HepG2 (cell line): ENCODE data around the gene MMS19. TPM values are rescaled to one million over a fixed set of nuclear protein-coding genes. Genes with fewer than 3 reads are reported as not detected.

Experiments
- ARNT ChIP-seq: fragments of 450-650 bp; IDR thresholded peaks from 2 replicates; pipeline ENCODE4 v1.6.1; 2017
- CEBPB ChIP-seq: IDR thresholded peaks from 2 replicates; pipeline ENCODE4 v1.6.1; 2011; ENCODE audit warnings: low read depth, low read length, improper control_type of control experiment, borderline replicate concordance
- CHD4 ChIP-seq: fragments of 200-600 bp; sonication (generic); IDR thresholded peaks from 2 replicates; pipeline ENCODE4 v1.7.0; 2017; ENCODE audit warnings: mild to moderate bottlenecking, low read length, borderline replicate concordance
- CREM ChIP-seq, 2 experiments: sonication (generic) in 1 of 2; formaldehyde crosslinking in 1 of 2; IDR thresholded peaks; 2 replicates each; pipeline versions ENCODE4 v1.4.0 to v1.6.1; 2016 to 2020; ENCODE audit warnings: antibody characterized with exemption in 1 of 2, mild to moderate bottlenecking in 1 of 2, missing genetic modification reagents in 1 of 2
- ETV6 ChIP-seq: sonication (generic); formaldehyde crosslinking; conservative IDR thresholded peaks from 2 replicates; pipeline ENCODE4 v1.4.0; 2020; ENCODE audit warnings: missing genetic modification reagents
- FOXJ3 ChIP-seq: sonication (generic); formaldehyde crosslinking; IDR thresholded peaks from 2 replicates; pipeline ENCODE4 v1.4.0; 2020; ENCODE audit warnings: missing genetic modification reagents, mild to moderate bottlenecking, borderline replicate concordance
- GATAD1 ChIP-seq: IDR thresholded peaks from 2 replicates; pipeline ENCODE4 v1.6.1; 2016; ENCODE audit warnings: missing genetic modification reagents, missing compliant biosample characterization
- MATR3 ChIP-seq: sonication (generic); formaldehyde crosslinking; IDR thresholded peaks from 2 replicates; pipeline ENCODE4 v1.4.0; 2020; ENCODE audit warnings: missing genetic modification reagents
- MLLT10 ChIP-seq: sonication (generic); formaldehyde crosslinking; IDR thresholded peaks from 2 replicates; pipeline ENCODE4 v1.4.0; 2020; ENCODE audit warnings: missing genetic modification reagents
- MTA1 ChIP-seq: sonication (generic); formaldehyde crosslinking; IDR thresholded peaks from 2 replicates; pipeline ENCODE4 v1.4.0; 2020; ENCODE audit warnings: missing genetic modification reagents, mild to moderate bottlenecking, borderline replicate concordance
- MXD4 ChIP-seq: IDR thresholded peaks from 2 replicates; pipeline ENCODE4 v1.6.1; 2016; ENCODE audit warnings: mild to moderate bottlenecking, missing biosample characterization, missing genetic modification reagents
- RNF2 ChIP-seq: fragments of 450-650 bp; conservative IDR thresholded peaks from 2 replicates; pipeline ENCODE4 v1.6.1; 2016; ENCODE audit warnings: low read depth
- SCMH1 ChIP-seq: sonication (generic); formaldehyde crosslinking; IDR thresholded peaks from 2 replicates; pipeline ENCODE4 v1.9.0; 2021; ENCODE audit warnings: missing genetic modification reagents, mild to moderate bottlenecking, borderline replicate concordance
- SMARCC2 ChIP-seq: fragments of 450-650 bp; IDR thresholded peaks from 2 replicates; pipeline ENCODE4 v1.6.1; 2017; ENCODE audit warnings: antibody characterized with exemption, mild to moderate bottlenecking
- ZBTB3 ChIP-seq: sonication (generic); formaldehyde crosslinking; IDR thresholded peaks from 2 replicates; pipeline ENCODE4 v1.4.0; 2020; ENCODE audit warnings: low read depth, mild to moderate bottlenecking, moderate library complexity, missing genetic modification reagents, borderline replicate concordance
- ZFP90 ChIP-seq: sonication (generic); formaldehyde crosslinking; IDR thresholded peaks from 2 replicates; pipeline ENCODE4 v1.8.0; 2022; ENCODE audit warnings: missing genetic modification reagents, mild to moderate bottlenecking, inconsistent platforms, borderline replicate concordance
- ZNF17 ChIP-seq: sonication (generic); formaldehyde crosslinking; IDR thresholded peaks from 2 replicates; pipeline ENCODE4 v1.5.0; 2020; ENCODE audit warnings: mild to moderate bottlenecking, missing genetic modification reagents
- ZNF350 ChIP-seq: sonication (generic); formaldehyde crosslinking; IDR thresholded peaks from 2 replicates; pipeline ENCODE4 v1.4.0; 2020; ENCODE audit warnings: mild to moderate bottlenecking, low read depth, missing genetic modification reagents, borderline replicate concordance
- ZNF747 ChIP-seq: sonication (generic); formaldehyde crosslinking; IDR thresholded peaks from 2 replicates; pipeline ENCODE4 v1.8.1; 2023; ENCODE audit warnings: missing genetic modification reagents, mild to moderate bottlenecking, borderline replicate concordance
- polyA plus RNA-seq, 8 experiments: library from polyadenylated mRNA; depleted of rRNA in 3 of 8; stranded (reverse) in 7 of 8; unstranded in 1 of 8; fragments of >200 nt; fragmentation: Illumina TruSeq in 4 of 8; extraction: Trizol in 4 of 8; gene quantifications; 2 replicates each; pipeline versions ENCODE4 v1.2.1 to v1.2.3, GENCODE V29; 2011 to 2016; ENCODE audit warnings: low read depth in 4 of 8, missing spikeins in 1 of 8, mixed read lengths in 1 of 8; ENCODE audit not compliant: insufficient read depth in 1 of 8
- total RNA-seq, 5 experiments: library from RNA; depleted of rRNA; stranded (reverse); fragments of >200 nt; fragmentation: Illumina TruSeq; extraction: Trizol; gene quantifications; 2 replicates each; pipeline ENCODE4 v1.2.3, GENCODE V29; 2016; ENCODE audit warnings: low read depth in 1 of 5
- TF ChIP-seq, protein P1 (sequence below): sonication (generic); formaldehyde crosslinking; IDR thresholded peaks from 2 replicates; pipeline ENCODE4 v1.5.0; 2020; ENCODE audit warnings: mild to moderate bottlenecking, low read depth, missing genetic modification reagents, borderline replicate concordance
- TF ChIP-seq, protein P2 (sequence below): sonication (generic); formaldehyde crosslinking; IDR thresholded peaks from 2 replicates; pipeline ENCODE4 v1.5.1; 2020; ENCODE audit warnings: missing genetic modification reagents, mild to moderate bottlenecking, borderline replicate concordance
- TF ChIP-seq, protein P3 (sequence below): sonication (generic); formaldehyde crosslinking; IDR thresholded peaks from 2 replicates; pipeline ENCODE4 v1.4.0; 2020; ENCODE audit warnings: mild to moderate bottlenecking, missing genetic modification reagents
- TF ChIP-seq, protein P4 (sequence below): sonication (generic); formaldehyde crosslinking; IDR thresholded peaks from 2 replicates; pipeline ENCODE4 v1.4.0; 2020; ENCODE audit warnings: mild to moderate bottlenecking, missing genetic modification reagents
- TF ChIP-seq, protein P5 (sequence below): sonication (generic); formaldehyde crosslinking; IDR thresholded peaks from 2 replicates; pipeline ENCODE4 v1.4.0; 2020; ENCODE audit warnings: missing genetic modification reagents

MMS19 gene
- total and polyA plus RNA-seq, 2 of the 13 experiments (the other 11 are each of a cell fraction or from before 2014, with no cell fraction given) = 76.4 to 107 TPM

DNA sequence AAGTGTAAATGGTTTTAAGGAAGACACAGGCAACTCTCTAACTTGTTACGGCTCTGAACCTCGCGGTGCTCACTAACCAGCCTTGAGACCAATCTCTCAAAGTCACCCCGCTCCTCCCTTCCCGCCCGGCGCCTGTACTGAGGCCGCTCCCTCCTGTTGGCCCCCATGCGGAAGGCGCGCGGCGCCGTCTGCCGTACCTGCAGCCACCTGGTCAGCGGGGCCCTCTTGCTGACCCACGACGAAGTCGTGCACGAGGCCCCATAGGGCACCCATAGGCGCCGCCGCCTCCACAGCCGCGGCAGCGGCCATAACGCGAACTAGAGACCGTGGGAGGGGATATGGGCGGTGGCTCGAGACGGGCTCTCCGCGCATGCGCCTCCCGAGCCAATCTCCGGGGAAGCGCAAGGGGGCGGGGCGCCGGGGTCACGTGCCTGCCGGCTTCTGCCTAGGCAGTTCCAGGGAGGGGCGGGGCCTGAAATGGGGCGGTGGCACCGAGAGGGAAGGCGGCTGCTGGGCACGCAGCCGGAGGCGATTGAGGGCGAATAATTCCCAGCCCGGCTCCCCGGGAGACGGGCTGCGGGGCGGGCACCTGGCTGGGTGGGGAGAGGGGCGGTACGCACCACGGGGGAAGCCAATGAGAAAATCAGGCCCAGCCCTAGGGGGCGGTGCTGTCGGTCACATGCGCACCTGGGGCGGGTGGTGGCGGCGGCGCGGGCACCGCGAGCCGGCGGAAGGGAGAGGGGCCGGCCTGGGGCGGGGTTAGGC lies at the start of gene MMS19 (continued):
- TF ChIP-seq, protein P1, sequence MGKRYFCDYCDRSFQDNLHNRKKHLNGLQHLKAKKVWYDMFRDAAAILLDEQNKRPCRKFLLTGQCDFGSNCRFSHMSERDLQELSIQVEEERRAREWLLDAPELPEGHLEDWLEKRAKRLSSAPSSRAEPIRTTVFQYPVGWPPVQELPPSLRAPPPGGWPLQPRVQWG (CRISPR knock-in tag) = no peak
- TF ChIP-seq CHD4 = no peak
- TF ChIP-seq, protein P2, sequence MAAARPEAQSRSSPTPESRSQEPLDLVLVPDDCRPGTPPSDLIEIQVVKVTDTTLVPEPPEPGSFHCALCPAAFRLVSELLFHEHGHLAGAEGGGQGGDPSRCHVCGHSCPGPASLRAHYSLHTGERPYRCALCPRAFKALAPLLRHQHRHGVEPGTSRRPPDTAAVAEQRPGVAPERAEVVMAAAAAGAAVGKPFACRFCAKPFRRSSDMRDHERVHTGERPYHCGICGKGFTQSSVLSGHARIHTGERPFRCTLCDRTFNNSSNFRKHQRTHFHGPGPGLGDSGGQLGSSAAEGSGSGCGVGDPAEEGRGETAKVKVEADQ (CRISPR knock-in tag) = no peak
- TF ChIP-seq, protein P3, sequence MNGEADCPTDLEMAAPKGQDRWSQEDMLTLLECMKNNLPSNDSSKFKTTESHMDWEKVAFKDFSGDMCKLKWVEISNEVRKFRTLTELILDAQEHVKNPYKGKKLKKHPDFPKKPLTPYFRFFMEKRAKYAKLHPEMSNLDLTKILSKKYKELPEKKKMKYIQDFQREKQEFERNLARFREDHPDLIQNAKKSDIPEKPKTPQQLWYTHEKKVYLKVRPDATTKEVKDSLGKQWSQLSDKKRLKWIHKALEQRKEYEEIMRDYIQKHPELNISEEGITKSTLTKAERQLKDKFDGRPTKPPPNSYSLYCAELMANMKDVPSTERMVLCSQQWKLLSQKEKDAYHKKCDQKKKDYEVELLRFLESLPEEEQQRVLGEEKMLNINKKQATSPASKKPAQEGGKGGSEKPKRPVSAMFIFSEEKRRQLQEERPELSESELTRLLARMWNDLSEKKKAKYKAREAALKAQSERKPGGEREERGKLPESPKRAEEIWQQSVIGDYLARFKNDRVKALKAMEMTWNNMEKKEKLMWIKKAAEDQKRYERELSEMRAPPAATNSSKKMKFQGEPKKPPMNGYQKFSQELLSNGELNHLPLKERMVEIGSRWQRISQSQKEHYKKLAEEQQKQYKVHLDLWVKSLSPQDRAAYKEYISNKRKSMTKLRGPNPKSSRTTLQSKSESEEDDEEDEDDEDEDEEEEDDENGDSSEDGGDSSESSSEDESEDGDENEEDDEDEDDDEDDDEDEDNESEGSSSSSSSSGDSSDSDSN (CRISPR knock-in tag) = no peak
- TF ChIP-seq ZNF747 (CRISPR knock-in tag) = no peak
- 0 out of 2 replicates have a peak, but pooled peaks have one; percentile 10 for TF ChIP-seq RNF2
- no peak for TF ChIP-seq SCMH1 (CRISPR knock-in tag)
- no peak for TF ChIP-seq ZNF17 (CRISPR knock-in tag)
- peak; percentile 75; the same call in 1 of the 2 replicates for TF ChIP-seq ZBTB3 (CRISPR knock-in tag)
- TF ChIP-seq ARNT = no peak
- TF ChIP-seq MATR3 = no peak
- TF ChIP-seq GATAD1 (CRISPR knock-in tag) = peak; percentile 35; the same call in 1 of the 2 replicates
- TF ChIP-seq MXD4 (CRISPR knock-in tag) = peak; percentile 73
- peak; percentile 82; the same call in 1 of the 2 replicates for TF ChIP-seq ZNF350
- no peak for TF ChIP-seq CEBPB
- TF ChIP-seq CREM (IDR thresholded peaks at IDR 0.05) = no peak
- no peak for TF ChIP-seq CREM (CRISPR knock-in tag; IDR thresholded peaks at IDR 0.05)
- no peak for TF ChIP-seq FOXJ3 (CRISPR knock-in tag)
- TF ChIP-seq, protein P4, sequence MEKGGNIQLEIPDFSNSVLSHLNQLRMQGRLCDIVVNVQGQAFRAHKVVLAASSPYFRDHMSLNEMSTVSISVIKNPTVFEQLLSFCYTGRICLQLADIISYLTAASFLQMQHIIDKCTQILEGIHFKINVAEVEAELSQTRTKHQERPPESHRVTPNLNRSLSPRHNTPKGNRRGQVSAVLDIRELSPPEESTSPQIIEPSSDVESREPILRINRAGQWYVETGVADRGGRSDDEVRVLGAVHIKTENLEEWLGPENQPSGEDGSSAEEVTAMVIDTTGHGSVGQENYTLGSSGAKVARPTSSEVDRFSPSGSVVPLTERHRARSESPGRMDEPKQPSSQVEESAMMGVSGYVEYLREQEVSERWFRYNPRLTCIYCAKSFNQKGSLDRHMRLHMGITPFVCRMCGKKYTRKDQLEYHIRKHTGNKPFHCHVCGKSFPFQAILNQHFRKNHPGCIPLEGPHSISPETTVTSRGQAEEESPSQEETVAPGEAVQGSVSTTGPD (CRISPR knock-in tag) = no peak
- no peak for TF ChIP-seq SMARCC2
- peak; percentile 69 for TF ChIP-seq ZFP90
- TF ChIP-seq ETV6 (CRISPR knock-in tag) = no peak
- no peak for TF ChIP-seq MLLT10 (CRISPR knock-in tag)
- TF ChIP-seq, protein P5, sequence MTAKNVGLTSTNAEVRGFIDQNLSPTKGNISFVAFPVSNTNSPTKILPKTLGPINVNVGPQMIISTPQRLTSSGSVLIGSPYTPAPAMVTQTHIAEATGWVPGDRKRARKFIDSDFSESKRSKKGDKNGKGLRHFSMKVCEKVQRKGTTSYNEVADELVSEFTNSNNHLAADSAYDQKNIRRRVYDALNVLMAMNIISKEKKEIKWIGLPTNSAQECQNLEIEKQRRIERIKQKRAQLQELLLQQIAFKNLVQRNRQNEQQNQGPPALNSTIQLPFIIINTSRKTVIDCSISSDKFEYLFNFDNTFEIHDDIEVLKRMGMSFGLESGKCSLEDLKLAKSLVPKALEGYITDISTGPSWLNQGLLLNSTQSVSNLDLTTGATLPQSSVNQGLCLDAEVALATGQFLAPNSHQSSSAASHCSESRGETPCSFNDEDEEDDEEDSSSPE = peak; percentile 37
- peak; percentile 81; the same call in 1 of the 2 replicates for TF ChIP-seq MTA1
